Nephron (organoid): ENCODE results near the gene LRP10.
"Not testable (repeated sequence)": the region's sequence is repeated elsewhere in the genome, so short reads cannot be mapped to it uniquely, and the experiment has no call there.

Experiments
- H3K27ac Mint-ChIP-seq, 3 experiments: 2 replicates each; pipeline ENCODE4 v1.8.0; 2020; ENCODE audit warnings: mixed read lengths in 3 of 3, mild to moderate bottlenecking in 2 of 3, moderate library complexity in 1 of 3
- H3K27me3 Mint-ChIP-seq: 2 replicates; pipeline ENCODE4 v1.8.0; 2021; ENCODE audit warnings: low read depth, mild to moderate bottlenecking, moderate library complexity, mixed read lengths
- H3K36me3 Mint-ChIP-seq: 2 replicates; pipeline ENCODE4 v1.8.0; 2020; ENCODE audit warnings: low read depth, mixed read lengths
- H3K4me1 Mint-ChIP-seq: 2 replicates; pipeline ENCODE4 v1.8.0; 2020; ENCODE audit warnings: mixed read lengths
- H3K4me3 Mint-ChIP-seq, 3 experiments: 2 replicates each; pipeline ENCODE4 v1.8.0; 2020; ENCODE audit warnings: mild to moderate bottlenecking in 3 of 3, mixed read lengths in 3 of 3, moderate library complexity in 2 of 3
- H3K9me3 Mint-ChIP-seq: 2 replicates; pipeline ENCODE4 v1.8.0; 2020; ENCODE audit warnings: mixed read lengths
- CTCF ChIP-seq, 3 experiments: fragments of 200-600 bp; sonication (generic); IDR thresholded peaks; one replicate each; pipeline ENCODE4 v1.5.0; 2021; ENCODE audit warnings: antibody characterized with exemption in 3 of 3; ENCODE audit not compliant: unreplicated experiment in 3 of 3

Gene LRP10

GRCh38 chr14:22903742-22904087, 32.2 kb downstream of the LRP10 start:
- Mint-ChIP-seq H3K36me3 (peaks cover 70% of the 10 kb centered on the region), H3K9me3 (no peaks in the 10 kb centered on the region), H3K4me1 (no peaks in the 10 kb centered on the region), H3K27me3 (no peaks in the 10 kb centered on the region), H3K4me3 (no peak overlapping the region), H3K27ac (no peak overlapping the region)
- no peak for TF ChIP-seq CTCF (IDR thresholded peaks at IDR 0.05; ENCODE audit: unreplicated experiment in 3 of 3)

- TF ChIP-seq CTCF (IDR thresholded peaks at IDR 0.05; ENCODE audit: unreplicated experiment in 3 of 3), result no peak
- no peaks in the 10 kb centered on the region for H3K4me1 Mint-ChIP-seq
- peaks cover 75% of the 10 kb centered on the region for H3K36me3 Mint-ChIP-seq
- H3K4me3 Mint-ChIP-seq, result no peak overlapping the region
- no peaks in the 10 kb centered on the region for H3K9me3 Mint-ChIP-seq
- no peak overlapping the region for H3K27ac Mint-ChIP-seq
- no peaks in the 10 kb centered on the region for H3K27me3 Mint-ChIP-seq
Observed at GRCh38 chr14:22905627-22906026, 34.1 kb downstream of the LRP10 start.

- peaks cover under 1% of the 10 kb centered on the region for H3K4me1 Mint-ChIP-seq
- TF ChIP-seq CTCF (IDR thresholded peaks at IDR 0.05; ENCODE audit: unreplicated experiment in 3 of 3), result no peak
- H3K9me3 Mint-ChIP-seq, result no peaks in the 10 kb centered on the region
- no peaks in the 10 kb centered on the region for H3K27me3 Mint-ChIP-seq
- no peak overlapping the region for H3K27ac Mint-ChIP-seq
- peaks cover 72% of the 10 kb centered on the region for H3K36me3 Mint-ChIP-seq
- no peak overlapping the region for H3K4me3 Mint-ChIP-seq
Observed at GRCh38 chr14:22906073-22906472, 34.5 kb downstream of the LRP10 start.

- H3K9me3 Mint-ChIP-seq, result no peaks in the 10 kb centered on the region
- H3K4me3 Mint-ChIP-seq, result no peak overlapping the region
- H3K27me3 Mint-ChIP-seq, result no peaks in the 10 kb centered on the region
- H3K4me1 Mint-ChIP-seq, result peaks cover 8% of the 10 kb centered on the region
- H3K27ac Mint-ChIP-seq, result no peak overlapping the region
- peaks cover 72% of the 10 kb centered on the region for H3K36me3 Mint-ChIP-seq
- no peak for TF ChIP-seq CTCF (IDR thresholded peaks at IDR 0.05; ENCODE audit: unreplicated experiment in 3 of 3)
Observed at GRCh38 chr14:22907429-22907828, 35.9 kb downstream of the LRP10 start.

GRCh38 chr14:22908601-22909000, 37.1 kb downstream of the LRP10 start:
- TF ChIP-seq CTCF (IDR thresholded peaks at IDR 0.05; ENCODE audit: unreplicated experiment in 3 of 3), result no peak
- Mint-ChIP-seq H3K27me3 (no peaks in the 10 kb centered on the region), H3K4me3 (no peak overlapping the region)

GRCh38 chr14:22910916-22911315, 39.4 kb downstream of the LRP10 start:
- H3K9me3 Mint-ChIP-seq, result no peaks in the 10 kb centered on the region

More at GRCh38 chr14:22908601-22909000, 37.1 kb downstream of the LRP10 start:
- Mint-ChIP-seq H3K27ac (no peak overlapping the region), H3K4me1 (peaks cover 9% of the 10 kb centered on the region), H3K36me3 (peaks cover 69% of the 10 kb centered on the region), H3K9me3 (no peaks in the 10 kb centered on the region)

GRCh38 chr14:22914836-22915235, 43.3 kb downstream of the LRP10 start:
- Mint-ChIP-seq H3K36me3 (peaks cover 51% of the 10 kb centered on the region), H3K4me1 (peaks cover 27% of the 10 kb centered on the region), H3K4me3 (peak overlapping the region in 2 of 3 experiments; percentile 40 to 60)
- H3K27me3 Mint-ChIP-seq, H3K9me3 Mint-ChIP-seq, H3K27ac Mint-ChIP-seq: not testable (repeated sequence)

More at GRCh38 chr14:22910916-22911315, 39.4 kb downstream of the LRP10 start:
- H3K4me1 Mint-ChIP-seq, result peaks cover 9% of the 10 kb centered on the region
- H3K4me3 Mint-ChIP-seq, result no peak overlapping the region
- no peak for TF ChIP-seq CTCF (IDR thresholded peaks at IDR 0.05; ENCODE audit: unreplicated experiment in 3 of 3)
- H3K27ac Mint-ChIP-seq, result no peak overlapping the region
- no peaks in the 10 kb centered on the region for H3K27me3 Mint-ChIP-seq
- peaks cover 55% of the 10 kb centered on the region for H3K36me3 Mint-ChIP-seq
